Prostate gland (tissue), 2 donors: Measurements from ENCODE around the gene FLVCR1.

Source experiments
- POLR2A ChIP-seq: fragments of 450-650 bp; IDR thresholded peaks from one replicate; pipeline ENCODE4 v1.6.1; 2016; ENCODE audit warnings: antibody characterized with exemption, mild to moderate bottlenecking
- POLR2AphosphoS5 ChIP-seq: sonication (generic); formaldehyde crosslinking; IDR thresholded peaks from one replicate; pipeline ENCODE4 v1.6.1; 2017; ENCODE audit warnings: antibody characterized with exemption
- TF ChIP-seq, protein P1 (sequence below), 4 experiments: fragments of 200-600 bp in 2 of 4; fragments of 450-650 bp in 2 of 4; sonication (generic) in 2 of 4; IDR thresholded peaks; 1 replicate in 3 of 4; 2 replicates in 1 of 4; pipeline ENCODE4 v1.5.1; 2016 to 2019; ENCODE audit warnings: antibody characterized with exemption in 4 of 4, mild to moderate bottlenecking in 2 of 4, moderate library complexity in 2 of 4

DNA sequence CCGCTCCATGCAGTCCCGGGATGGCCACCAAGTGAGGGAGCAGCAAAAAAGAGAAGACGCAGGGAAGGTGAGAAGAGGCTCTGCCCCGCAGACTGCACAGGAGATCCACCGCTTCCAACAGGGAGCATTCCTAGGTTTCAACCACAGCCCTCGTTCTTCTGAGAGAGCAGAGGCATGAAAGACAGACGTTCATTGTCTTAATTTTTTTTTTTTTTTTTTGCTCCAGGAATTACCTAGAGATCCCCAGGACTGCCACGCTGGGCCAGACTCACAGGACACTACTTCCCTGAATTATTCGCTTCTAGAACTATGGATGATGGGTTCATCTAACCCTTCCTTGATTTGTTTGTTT, 59.0 kb downstream of the FLVCR1 start:
- TF ChIP-seq, protein P1, sequence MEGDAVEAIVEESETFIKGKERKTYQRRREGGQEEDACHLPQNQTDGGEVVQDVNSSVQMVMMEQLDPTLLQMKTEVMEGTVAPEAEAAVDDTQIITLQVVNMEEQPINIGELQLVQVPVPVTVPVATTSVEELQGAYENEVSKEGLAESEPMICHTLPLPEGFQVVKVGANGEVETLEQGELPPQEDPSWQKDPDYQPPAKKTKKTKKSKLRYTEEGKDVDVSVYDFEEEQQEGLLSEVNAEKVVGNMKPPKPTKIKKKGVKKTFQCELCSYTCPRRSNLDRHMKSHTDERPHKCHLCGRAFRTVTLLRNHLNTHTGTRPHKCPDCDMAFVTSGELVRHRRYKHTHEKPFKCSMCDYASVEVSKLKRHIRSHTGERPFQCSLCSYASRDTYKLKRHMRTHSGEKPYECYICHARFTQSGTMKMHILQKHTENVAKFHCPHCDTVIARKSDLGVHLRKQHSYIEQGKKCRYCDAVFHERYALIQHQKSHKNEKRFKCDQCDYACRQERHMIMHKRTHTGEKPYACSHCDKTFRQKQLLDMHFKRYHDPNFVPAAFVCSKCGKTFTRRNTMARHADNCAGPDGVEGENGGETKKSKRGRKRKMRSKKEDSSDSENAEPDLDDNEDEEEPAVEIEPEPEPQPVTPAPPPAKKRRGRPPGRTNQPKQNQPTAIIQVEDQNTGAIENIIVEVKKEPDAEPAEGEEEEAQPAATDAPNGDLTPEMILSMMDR (IDR thresholded peaks at IDR 0.05): no peak
- TF ChIP-seq POLR2A (no peak), POLR2AphosphoS5 (no peak)
